ENCODE results near the gene SLC16A4.

Gene SLC16A4

DNA sequence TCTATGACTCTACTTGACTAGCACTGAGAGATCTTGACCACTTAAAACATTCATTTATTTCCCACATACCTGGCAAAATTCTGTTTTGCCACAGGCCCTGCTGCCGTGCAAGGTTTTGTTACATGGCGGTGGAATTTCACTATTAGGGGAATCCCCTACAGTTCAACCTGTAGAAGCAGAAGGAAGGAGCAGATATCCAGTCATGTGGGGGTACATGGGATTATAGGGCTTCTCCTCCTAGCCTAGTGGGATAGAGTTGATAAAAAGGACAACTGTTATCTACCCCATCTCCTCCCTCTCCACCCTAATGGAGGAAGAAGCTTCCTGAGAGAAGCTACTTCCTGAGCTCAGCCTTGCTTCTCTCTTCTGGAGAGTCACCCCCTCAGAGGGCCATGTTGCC, 42.4 kb upstream of the SLC16A4 start:
- no peak overlapping the region for H3K4me3 ChIP-seq (ENCODE audit: low read depth, low read length)
- TF ChIP-seq, protein P1, sequence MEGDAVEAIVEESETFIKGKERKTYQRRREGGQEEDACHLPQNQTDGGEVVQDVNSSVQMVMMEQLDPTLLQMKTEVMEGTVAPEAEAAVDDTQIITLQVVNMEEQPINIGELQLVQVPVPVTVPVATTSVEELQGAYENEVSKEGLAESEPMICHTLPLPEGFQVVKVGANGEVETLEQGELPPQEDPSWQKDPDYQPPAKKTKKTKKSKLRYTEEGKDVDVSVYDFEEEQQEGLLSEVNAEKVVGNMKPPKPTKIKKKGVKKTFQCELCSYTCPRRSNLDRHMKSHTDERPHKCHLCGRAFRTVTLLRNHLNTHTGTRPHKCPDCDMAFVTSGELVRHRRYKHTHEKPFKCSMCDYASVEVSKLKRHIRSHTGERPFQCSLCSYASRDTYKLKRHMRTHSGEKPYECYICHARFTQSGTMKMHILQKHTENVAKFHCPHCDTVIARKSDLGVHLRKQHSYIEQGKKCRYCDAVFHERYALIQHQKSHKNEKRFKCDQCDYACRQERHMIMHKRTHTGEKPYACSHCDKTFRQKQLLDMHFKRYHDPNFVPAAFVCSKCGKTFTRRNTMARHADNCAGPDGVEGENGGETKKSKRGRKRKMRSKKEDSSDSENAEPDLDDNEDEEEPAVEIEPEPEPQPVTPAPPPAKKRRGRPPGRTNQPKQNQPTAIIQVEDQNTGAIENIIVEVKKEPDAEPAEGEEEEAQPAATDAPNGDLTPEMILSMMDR (IDR thresholded peaks at IDR 0.05; ENCODE audit: low read depth, low read length), result no peak
- peaks cover 5% of the 10 kb centered on the region for H3K4me1 ChIP-seq
- H3K27me3 ChIP-seq, result peaks cover 6% of the 10 kb centered on the region
- no peaks in the 10 kb centered on the region; the same call in none of the 2 replicates for H3K9me3 ChIP-seq
- H3K36me3 ChIP-seq, result no peaks in the 10 kb centered on the region
- no peak for DNase-seq

DNA sequence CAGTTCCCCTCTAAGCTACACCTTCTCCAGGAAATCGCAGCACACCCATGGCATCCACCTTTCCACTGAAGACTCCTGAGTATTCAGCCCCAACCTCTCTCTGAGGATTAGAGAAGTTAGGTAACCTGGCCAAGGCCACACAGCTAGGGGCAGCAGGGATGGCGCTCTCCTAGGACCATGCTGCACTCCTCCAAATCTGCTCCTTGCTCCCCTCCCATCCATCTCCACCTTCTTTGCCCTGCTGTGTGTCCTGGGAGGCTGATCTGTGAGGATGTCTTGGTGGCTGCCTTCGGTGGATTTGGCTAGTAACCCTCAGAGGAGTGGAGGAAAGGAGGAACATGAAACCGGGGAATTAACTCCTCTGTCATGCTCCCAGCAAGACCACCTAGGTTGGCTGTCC, 40.1 kb upstream of the SLC16A4 start:
- H3K9me3 ChIP-seq, result no peaks in the 10 kb centered on the region; the same call in none of the 2 replicates

DNA sequence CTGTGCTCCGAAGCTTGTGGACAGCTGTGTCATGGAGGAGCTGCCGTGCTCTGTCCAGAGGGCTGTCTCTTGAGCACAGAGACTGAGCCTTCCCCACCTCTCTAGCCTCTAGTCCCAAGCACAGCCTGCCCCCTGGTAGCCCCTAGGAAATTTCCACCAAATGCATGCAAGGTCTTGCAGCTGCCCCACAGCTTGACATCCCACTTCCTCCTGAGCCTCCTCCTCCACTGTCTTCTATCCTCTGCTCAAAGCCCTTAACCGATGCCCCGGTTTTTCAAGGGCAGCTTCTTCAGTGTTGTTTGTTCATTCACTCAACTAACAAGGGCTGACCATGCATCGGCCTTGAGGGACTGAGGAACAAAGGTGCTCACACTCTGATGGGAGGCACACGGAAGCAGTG, 39.5 kb upstream of the SLC16A4 start:
- Histone ChIP-seq H3K4me3 (ENCODE audit: low read depth, low read length) (no peak overlapping the region), H3K27me3 (peaks cover 6% of the 10 kb centered on the region), H3K36me3 (no peaks in the 10 kb centered on the region), H3K4me1 (peaks cover 4% of the 10 kb centered on the region), H3K9me3 (no peaks in the 10 kb centered on the region; the same call in none of the 2 replicates)
- DNase-seq, result no peak
- TF ChIP-seq, protein P1 (IDR thresholded peaks at IDR 0.05; ENCODE audit: low read depth, low read length), result no peak

More for the DNA sequence above, 40.1 kb upstream of the SLC16A4 start:
- DNase-seq, result no peak
- Histone ChIP-seq H3K4me1 (peaks cover 5% of the 10 kb centered on the region), H3K36me3 (no peaks in the 10 kb centered on the region), H3K27me3 (peaks cover 6% of the 10 kb centered on the region), H3K4me3 (ENCODE audit: low read depth, low read length) (no peak overlapping the region)
- TF ChIP-seq, protein P1 (IDR thresholded peaks at IDR 0.05; ENCODE audit: low read depth, low read length), result no peak

DNA sequence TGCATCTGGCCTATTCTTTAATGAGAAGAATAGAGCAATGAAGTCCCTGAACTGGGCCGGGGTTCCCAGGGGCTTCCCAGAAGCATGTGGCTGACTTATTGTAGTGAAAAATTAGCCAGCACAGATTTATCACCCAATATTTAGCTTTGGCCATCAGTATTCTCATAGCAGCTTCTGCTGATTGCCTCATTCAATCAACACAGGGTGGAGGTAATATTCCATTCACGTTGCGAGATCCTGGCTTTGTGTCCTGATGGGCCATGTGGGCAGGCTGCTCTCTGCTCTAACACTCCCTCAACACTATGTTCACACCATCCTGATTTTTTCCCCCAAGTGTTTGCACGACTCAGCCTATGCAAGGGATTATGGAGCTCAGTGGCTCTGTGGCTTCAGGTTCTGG, 38.1 kb upstream of the SLC16A4 start:
- no peak overlapping the region for H3K4me3 ChIP-seq (ENCODE audit: low read depth, low read length)
- no peaks in the 10 kb centered on the region; the same call in none of the 2 replicates for H3K4me1 ChIP-seq
- H3K9me3 ChIP-seq, result no peaks in the 10 kb centered on the region
- H3K27me3 ChIP-seq, result peaks cover 6% of the 10 kb centered on the region
- DNase-seq, result no peak
- TF ChIP-seq, protein P1 (IDR thresholded peaks at IDR 0.05; ENCODE audit: low read depth, low read length), result no peak
- no peaks in the 10 kb centered on the region for H3K36me3 ChIP-seq

DNA sequence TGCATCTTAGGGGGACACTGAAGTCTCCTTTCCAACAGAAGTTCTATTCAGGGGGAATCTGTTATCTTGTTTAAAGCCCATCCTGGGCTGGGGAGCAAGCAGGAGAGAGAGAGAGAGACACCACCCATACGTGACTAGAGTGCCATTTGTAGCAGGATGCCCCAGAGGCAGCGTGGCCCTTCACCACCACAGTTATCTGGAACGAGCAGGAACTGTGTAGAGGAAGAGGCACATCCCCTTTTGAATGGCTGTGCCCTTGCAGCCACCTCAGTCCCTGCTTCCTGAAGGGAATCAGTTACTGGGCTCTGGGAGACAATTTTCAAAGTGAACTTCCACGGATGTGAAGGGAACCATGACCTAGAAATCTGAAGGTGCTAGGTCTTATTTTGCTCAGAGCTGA, 36.0 kb upstream of the SLC16A4 start:
- no peaks in the 10 kb centered on the region for H3K9me3 ChIP-seq
- no peaks in the 10 kb centered on the region for H3K4me1 ChIP-seq
- H3K4me3 ChIP-seq (ENCODE audit: low read depth, low read length), result no peak overlapping the region
- DNase-seq, result no peak
- no peaks in the 10 kb centered on the region for H3K36me3 ChIP-seq
- H3K27me3 ChIP-seq, result peaks cover 6% of the 10 kb centered on the region
- TF ChIP-seq, protein P1 (IDR thresholded peaks at IDR 0.05; ENCODE audit: low read depth, low read length), result no peak

DNA sequence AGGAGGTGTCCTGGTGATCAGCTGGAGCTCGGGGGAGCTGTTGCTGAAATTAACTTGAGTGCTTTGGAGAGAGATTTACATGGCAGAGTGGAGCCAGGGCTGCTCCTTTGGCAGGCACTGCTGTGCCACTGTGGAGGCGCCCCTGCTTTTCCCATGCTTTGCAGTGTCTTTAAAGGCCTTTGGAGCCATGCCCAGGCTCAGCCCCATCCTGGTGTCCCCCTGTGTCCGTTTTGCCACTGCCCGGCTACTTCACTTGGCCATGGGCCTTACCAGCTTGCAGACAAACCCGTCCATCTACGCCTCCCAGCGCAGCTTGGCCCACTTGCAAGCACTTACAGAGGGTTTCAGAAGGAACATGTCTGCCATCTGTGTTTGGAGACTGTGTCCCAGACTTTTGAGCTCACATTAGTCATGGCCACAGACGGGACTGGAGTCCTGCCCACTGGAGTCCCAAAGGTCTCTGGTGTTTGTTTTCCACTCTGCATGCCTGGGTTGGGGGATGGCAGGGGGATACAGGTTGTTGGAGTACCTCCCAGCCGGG, 34.9 kb upstream of the SLC16A4 start:
- H3K4me1 ChIP-seq, result no peaks in the 10 kb centered on the region
- H3K9me3 ChIP-seq, result no peaks in the 10 kb centered on the region
- peaks cover 6% of the 10 kb centered on the region for H3K27me3 ChIP-seq
- no peak for DNase-seq
- TF ChIP-seq, protein P1 (IDR thresholded peaks at IDR 0.05; ENCODE audit: low read depth, low read length), result no peak
- H3K36me3 ChIP-seq, result no peaks in the 10 kb centered on the region
- no peak overlapping the region for H3K4me3 ChIP-seq (ENCODE audit: low read depth, low read length)

Measured in BE2C (cell line).